ENCODE measurements around the gene LMO2.
A peak's percentile ranks its signal among the peaks of the same experiment; 100 is the strongest.

LMO2 gene

DNA sequence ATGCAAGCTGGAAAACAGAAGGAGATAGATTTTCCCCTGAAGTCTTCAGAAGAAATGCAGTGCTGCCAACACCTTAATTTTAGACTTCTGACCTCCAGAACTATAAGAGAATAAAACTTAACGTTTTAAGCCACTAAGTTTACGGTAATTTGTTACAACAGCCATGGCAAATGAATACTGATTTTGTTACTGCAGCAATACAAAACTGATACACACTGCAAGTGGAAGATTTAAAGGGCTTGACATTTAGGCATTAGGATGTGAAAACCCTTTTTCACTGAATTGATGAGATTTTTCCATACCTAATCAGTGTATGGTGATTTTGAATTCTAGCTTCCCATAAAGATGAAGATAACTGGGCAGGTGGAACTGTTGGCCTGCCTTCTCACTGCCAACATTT is 22.1 kb upstream of the LMO2 start:
- no peak for DNase-seq

DNA sequence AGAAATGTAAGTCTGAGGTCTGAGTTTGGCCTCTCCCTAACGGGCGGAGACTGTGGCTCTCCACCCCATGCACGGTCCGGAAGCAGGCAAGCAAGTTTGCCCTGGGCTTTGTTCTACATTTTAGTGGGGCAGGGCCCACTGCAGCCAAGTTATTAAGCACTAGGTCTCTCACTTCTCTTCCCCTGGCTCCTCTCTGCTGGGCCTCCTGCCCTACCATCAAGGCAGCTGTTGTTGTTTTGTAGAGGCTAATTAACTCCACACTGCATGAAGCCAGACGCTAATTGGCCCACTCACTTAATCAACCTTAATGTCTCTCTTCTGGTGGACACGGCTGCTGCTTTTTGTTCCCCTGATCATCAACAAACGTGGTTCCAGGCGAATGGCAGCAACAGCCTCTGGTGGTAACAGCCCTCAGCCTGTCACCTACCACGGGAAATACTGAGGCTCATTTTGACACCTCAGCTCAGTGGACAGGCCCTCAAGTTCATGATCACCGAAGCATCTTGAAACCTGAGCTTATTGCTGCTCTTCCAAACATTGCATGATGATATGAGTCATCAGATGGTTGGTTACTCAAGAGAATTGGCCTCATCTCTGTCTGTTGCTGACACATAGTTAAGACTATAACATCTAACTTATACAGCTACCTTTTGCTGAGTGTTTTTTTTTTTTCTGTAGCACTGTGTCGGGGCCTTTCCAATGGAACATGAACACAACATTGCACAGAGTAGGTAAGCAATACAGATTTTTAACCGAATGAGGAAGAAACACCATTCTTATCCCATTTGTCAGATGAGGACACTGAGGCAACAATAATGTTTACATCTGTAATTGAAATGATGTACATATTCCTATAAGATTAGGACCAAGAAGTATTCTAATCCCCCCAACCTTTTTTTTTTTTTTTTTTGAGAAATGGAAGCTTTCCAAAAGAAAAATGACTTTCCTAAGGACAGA is 20.8 kb upstream of the LMO2 start:
- no peak for DNase-seq

DNA sequence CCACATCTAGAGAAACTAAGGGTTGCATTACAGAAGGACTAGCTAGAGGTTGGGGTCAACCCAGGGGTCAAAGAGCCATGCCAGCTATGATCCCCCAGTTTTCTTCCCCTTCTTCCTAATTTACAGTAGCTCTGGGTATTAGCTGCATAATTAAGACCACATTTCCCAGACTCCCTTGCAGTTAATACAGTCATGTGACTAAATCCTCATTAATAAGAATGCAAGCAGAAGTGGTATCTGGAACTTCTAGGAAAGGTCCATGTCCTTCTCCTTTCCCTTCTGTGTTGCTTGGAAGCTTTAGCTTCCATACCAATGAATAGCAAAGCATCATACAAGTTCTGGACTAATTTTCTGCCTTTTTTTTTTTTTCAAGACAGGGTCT is 19.1 kb upstream of the LMO2 start:
- DNase-seq = no peak

DNA sequence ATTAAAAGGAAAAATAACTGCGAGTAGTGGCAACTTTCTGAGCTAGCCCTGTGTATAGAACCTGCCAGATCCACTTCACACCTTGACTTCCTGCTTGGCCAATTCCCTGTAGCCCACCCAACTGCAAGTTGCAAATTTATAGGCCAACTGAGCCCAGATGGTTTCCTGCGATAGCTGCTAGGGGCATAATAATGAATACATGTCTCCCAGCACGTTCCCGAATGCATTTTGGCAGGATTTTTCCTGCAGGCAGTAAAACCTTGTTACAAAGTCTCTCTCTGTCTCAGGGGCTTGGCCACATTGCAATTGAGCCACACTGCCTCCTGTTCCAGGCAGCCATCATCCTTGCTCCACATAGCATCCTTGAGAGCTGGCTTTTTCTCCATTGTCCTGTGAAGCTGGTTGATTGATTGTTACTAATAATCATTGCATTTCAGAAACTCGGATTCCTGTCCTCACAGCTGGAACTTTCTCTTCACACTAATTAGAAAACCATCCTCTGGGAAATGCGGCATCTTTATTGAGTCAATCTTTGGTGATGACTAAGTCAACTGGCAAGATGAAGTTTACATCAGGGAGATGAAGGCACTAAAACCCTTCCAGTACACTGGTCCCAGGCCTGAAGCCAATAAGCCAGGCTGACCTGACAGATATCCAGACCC is 18.6 kb upstream of the LMO2 start:
- DNase-seq = no peak

DNA sequence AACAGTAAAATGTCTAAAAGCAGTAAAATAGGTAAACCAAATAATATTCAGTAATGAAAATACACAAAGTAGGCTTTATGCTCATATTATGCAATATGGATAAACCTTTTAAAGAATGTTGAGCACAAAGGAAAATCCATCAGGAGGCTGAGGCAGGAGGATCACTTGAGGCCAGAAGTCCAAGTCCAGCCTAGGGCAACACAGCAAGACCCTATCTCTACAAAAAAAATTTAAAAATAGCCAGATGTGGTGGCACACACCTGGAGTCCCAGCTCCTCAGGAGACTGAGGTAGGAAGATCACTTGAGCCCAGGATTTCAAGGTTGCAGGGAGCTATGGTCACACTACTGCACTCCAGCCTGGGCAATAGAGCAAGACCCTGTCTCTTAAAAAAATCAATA is 17.7 kb upstream of the LMO2 start:
- no peak for DNase-seq

DNA sequence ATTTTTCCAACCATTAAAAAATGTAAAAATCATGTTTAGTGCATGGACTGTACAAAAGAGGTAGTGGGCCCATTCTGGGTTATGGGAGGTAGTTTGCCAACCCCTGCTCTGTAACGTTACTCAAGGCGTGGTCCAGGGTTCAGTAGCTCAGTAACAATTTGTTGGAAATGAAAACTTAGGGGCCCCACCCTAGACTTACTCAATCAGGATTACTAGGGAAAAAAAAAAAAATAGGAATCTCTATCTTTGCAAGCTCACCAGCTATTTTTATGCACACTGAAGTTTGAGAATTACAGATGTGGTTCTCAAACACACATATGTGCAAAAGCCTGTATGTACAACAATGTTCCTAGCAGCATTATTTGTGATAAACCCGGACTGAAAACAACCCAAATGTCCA is 17.3 kb upstream of the LMO2 start:
- DNase-seq = no peak

DNA sequence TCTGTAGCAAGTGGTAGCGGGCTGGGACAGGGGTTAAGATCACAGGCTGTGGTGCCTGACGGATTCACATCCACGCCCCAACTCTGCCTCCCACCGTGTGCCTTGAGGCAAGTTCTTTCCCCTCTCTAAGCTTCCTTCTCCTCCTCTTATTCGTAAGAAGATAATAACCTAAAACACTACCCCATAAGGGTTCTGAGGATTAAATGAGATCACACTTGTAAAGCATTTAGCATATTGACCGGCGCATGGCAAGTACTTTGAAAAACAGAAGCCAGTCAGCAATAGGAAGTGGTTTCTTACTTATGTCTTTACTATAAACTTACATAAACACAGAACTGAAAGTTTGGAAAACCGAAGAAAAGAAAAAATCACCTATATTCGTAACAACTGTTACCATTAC is 15.5 kb upstream of the LMO2 start:
- peak in 1 of 2 donors; percentile 16 for DNase-seq

DNA sequence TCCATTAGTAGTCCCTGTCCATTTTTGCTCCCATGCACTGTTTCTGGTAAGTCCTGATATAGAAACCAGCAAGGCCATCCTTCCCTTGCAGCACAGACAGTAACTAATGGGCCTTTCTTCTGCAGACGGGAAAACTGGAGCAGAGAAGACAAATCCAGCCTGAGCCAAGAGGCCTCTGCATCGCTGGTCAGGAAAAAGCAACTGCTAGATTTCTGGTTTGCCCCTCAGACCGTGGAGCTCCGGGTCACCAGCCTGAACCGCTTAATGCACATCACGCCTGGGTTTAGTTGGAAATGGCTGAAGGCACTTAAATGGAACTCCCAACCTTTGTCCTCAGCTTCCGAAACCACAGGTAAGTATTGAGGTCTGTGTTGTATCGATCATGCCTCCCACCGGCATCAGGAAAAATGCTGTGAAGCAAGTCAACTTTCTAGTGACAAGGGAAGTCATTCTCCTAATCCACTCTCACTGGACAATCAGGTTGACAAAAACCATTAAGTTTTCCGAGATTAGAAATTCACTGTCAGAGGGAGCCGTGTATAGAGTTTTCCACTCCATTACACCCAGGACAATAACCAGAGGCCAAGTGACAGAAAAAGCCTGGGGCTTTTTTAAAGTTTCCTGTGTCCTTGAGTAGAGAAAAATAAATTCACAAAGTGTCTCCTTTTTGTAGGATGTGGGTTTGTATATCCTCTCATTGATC is 14.8 kb upstream of the LMO2 start:
- no peak for DNase-seq

DNA sequence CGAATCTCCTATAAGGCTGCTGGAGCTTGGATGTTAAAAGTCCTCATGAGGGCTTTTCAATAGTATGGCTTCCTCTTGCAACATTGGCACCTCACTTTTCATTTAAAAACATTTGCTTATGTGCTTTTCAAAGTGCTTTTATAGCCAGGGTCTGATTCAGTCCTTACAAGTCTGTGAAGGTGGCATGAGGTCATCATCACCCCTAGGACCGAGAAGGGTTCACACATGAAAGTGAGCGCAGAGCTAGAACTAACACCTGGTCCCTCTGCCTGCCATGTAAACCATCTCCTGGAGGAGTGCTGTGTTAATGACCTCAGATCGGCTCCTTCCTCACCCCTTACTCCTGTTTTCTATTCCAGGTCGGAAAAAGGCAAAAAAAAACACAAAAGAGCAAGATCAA is 12.2 kb upstream of the LMO2 start:
- no peak for DNase-seq

DNA sequence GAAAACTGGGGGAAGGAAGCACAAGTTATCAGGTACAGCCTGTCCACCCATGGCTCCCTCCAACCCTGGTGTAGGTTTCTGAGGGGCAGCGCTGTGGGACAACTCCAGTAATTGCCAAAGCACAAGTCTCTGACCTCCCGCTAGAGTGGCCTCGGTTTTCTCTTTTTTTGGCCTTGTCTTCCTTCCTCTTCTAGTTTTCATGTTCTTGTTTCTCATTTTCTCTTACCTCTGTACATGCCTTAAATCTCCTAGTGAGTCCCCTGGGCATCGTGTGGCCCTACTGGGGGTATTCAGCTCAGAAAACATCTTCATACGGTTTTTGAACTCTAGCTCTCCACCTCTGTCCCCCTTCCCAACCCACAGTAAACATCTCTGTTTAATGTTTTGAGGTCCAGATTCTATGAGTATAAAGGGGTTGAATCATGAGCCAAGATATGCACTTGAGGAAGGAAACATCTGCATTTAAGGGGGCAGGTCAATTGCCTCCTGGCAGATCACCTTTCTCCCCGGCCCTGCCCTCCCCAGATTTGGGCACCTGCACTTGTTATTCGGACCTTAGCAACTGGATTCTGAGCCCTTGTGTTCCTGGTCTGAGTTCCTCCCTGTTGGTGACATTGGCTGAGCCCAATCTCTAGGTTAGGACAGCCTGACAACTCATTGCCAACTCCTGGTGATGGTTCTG is 8.4 kb upstream of the LMO2 start:
- no peak for DNase-seq

DNA sequence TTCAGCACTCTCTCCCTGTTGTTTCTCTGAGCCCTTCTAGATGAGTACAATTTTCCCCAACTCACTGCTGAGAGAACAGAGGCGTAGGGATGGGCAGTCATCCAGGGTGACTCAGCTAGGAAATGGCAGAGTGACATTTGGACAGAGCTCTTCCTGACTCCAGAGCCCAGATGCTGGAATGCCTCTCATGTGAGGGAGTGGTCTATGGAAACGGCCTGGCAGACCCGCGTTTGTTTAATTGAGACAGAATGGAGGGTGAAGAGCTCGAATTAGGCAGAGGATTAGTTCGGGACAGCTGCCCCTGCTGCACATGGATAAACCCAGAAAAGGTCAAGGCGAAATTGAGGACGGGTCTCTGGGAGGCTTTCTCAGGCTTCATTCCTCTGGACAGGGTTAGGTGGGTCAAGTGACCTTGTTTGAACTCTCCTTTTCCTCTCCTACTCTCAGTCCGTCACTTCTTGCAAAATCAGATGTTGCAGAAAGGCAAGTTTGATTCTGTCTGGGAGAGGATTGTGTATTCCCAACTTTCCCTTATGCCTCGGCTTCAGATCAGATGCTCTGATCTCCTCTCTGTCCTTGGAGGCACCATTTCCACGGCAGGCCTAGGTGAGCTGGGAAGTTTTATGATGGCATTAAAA is 7.6 kb upstream of the LMO2 start:
- DNase-seq = no peak

DNA sequence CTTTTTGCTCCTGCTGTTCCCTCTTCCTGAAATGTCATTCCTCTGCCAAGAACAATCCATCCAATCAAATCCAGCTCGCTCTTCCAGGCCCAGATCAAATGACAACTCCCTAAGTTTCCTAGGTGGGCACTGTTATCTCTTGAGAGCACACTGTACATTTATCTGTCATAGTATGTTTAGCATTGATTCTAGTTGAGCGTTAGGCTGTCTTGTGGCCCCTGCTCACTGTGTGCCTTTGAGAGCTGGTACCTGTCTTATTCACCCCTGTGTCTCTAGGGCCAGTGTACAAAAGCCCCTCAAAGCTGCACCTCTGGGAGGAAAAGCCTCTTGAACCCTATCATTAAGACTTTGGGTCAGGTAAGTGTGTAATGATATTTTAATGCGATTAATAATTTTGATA is 7.1 kb upstream of the LMO2 start:
- no peak for DNase-seq

DNA sequence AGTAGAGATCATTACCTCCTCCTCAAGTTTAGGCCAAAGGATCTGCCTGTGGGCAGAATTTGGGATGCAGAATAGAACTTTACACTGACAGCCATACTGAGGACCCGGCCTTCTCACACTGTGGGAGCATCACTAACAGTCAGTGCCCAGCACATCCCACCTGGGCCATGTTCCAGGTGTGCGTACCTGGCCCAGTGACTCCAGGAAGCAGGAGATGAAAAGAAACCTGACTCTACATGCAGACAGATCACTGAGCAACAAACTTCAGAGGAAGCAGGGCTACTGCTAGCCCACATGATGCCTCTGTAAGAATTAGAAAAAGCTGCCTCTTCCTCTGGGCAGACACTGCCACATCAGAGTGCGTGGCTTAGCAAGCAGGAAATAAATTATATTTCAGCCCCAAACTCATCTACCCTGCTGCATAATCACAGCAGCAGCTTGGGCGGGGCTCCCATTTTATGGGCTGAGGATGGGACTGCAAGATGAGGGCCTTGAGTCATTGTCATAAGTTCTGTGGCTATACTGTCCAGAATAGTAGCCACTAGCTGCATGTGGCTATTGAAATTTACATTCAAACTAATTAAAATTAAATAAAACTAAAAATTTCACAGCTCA is 6.0 kb upstream of the LMO2 start:
- no peak for DNase-seq

DNA sequence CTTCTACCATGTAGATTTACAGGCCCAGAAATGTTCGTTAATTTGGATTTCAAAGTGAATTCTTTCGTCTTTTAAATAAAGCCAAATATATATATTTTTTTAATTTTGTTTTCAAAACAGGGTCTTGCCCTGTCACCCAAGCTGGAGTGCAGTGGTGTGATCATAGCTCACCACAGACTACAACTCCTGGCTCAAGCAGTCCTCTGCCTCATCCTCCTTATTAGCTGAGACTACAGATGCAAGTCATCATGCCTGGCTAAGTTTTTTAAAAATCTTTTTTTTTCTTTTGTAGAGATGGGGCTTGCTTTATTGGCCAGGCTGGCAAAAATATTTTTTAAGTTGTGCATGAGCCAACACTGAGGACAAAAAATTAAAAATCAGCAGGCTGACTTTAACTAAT is 5.0 kb upstream of the LMO2 start:
- no peak for DNase-seq

DNA sequence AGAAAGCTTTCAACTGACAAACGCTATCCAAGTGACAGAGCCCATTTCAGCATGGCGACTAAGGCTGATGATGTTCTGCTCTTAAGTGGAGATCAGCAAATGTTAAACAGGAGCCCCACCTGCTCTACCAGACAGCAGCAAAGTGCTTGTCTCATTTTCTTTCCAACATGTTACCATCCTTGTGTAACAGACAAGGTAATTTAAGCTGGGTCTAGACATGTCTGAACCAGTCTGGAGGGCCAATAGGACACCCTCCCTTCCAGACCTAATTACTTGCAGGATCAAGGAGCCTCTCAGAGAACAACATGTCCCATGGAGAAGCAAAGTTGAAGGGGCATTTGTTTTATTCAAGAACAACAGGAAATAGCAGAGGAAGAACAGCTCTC is 3.9 kb upstream of the LMO2 start:
- no peak for DNase-seq

DNA sequence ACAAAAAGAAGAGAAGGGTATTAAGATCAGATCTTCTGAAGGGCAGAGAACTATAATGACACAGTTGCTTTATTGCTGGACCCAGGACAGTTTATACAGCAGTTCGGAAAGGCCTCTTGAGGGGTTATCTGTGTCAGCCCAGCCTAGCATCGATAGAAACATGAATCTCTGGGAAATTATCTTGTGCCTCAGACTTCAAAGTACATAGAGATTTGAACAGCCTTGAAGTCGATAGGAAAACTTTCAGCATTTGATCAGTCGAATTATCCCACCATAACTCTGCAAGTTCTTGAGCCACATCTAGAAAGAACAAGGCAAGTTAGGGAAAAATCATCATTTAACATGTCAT is 2.5 kb upstream of the LMO2 start:
- no peak for DNase-seq

DNA sequence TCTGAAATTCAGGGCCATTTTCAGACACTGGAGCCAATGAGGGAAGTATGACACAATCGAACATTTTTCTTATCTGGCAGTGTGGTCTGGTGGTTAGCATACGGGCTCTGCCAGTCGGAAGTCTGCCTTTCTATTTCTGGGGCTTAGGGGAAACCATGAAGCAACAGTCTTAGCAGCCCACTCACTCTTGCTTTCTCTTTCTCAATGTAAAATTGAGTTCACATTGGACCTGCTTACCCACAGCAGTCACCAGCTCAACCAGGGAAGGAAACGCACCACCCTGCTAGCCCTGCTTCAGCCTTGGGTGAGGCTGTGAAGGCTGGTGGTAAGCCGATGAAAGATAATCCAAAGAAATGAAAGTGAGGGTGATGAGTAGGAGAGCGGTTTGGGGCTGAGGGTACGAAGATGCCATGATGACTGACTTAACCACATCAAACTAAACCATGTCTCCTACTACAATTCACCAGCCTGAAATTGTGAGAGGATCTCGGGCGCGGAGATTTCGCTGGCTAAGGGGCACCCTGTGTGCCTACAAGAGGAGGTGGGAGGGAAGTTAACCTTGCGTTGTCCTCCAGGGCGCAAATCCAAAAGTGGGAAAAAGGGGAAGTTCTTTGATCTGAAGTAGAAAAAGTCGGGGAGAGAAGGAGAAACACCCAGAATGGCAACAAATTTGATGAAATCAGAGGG is 2.0 kb upstream of the LMO2 start:
- peak; percentile 53 to 70 for DNase-seq

DNA sequence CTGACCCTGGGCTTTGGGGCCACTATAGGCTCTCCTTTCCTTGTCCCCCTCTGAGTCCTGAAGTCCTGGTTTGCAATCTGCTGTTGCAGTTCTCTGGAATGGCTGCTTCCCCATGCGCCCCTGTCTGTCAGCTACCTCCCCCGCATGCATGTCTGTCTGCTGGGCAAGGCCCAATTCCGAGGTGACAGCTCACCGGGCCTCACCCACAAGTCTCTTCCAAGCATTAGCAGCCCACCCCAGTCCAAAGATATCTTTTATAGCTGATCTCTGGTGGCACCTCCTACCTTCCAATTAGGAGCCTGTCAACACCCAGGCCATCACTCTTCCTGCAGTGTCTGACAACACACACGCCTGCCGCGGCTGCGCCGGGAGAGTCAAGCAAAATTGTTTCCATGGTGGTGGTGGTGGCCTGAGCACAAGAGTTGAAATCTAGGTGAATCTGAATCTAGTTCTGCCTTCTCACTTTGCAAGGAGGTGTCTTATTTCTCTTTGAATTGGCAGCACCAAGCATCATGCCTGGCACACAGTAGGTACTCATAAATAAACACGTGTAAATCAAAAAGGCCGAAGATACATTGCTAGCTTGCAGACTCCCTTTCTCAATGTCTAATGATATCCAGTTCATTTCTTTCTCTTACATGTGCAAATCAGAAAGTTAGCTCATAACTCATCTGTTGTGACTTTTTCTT is 1.2 kb upstream of the LMO2 start:
- no peak for DNase-seq

DNA sequence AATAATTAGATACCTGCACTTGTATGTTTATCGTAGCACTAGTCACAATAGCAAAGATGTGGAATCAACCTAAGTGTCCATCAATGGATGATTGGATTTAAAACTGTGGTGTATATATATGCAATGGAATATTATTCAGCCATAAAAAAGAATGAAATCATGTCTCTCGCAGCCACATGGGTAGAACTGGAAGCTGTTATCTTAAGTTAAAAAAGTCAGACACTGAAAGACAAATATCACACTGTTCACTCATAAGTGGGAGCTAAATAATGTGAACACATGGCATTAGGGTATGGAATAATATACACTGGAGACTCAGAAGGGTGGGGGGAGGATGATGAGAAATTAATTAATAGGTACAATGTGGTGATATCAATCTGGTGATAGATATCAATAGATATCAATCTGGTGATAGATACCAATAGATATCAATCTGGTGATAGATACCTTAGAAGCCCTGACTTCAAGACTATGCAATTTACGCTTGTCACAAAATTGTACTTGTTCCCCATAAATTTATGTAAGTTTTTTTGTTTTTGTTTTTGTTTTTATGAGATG is 2.0 kb downstream of the LMO2 start:
- no peak for DNase-seq

DNA sequence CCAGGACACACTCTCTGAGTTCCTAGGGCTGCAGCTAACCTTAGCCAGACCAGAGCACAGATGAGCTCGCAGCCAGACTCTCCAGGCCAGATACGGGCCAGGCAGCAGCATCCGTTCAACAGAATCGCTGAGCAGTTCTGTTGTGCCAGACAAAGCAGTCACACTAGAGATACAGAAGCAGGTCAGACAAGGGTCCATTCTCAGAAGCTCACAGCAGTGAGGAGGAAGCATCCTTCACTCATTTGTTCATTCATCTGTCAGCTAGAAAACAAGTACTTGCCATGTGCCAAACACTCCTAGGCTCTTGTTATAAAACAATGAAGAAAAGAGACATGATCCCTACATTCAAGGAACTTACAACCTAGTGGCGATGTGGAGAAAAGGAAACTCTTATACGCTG is 2.6 kb downstream of the LMO2 start:
- no peak for DNase-seq

DNA sequence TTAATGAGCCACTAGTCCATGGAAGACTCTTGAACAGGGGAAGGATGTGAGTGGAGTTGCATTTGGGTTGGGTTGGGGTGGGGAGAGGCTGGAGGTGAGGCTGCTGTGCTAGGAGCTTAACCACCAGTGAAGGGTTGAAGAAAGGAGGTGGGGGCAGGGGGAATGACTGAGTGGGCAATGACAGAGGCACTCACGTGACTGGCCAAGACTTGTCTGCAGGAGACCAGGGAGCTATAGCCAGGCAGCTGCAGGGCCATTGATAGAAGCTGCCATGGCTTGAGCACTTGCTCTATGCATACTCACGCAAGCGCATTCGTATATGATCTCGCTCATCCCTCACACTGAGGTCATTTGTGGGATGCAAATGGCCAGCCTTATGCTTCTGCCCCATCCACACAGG is 4.0 kb downstream of the LMO2 start:
- DNase-seq = no peak

All from CD4-positive, alpha-beta T cell treated with Interleukin-4 for 1 hour (primary cell).